ENCODE data around the gene ERBB4.
"Not testable (repeated sequence)": the region's sequence is repeated elsewhere in the genome, so short reads cannot be mapped to it uniquely, and the experiment has no call there.

The ERBB4 gene

GRCh38 chr2:212528106-212528856 is 10.3 kb downstream of the ERBB4 start:
- no peak for DNase-seq

DNA sequence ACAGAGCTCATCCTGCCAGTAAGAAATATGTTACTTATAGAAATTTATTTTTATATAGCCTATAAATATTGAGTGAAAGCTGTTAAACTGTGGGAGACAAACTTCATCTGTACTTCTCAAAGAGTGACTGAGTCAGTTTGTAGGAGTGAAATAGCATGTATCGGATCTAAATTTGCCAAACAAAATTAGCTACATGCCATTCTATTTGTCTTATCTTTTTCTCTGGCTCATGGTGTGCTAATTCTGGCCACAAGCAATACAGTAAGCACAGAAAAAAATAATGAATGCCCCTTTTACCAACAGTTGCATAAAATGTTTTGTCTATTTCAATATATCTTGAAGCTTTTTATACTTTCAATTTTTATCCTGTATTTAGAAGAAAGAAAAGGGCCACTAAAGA is 12.5 kb downstream of the ERBB4 start:
- DNase-seq, result no peak

DNA sequence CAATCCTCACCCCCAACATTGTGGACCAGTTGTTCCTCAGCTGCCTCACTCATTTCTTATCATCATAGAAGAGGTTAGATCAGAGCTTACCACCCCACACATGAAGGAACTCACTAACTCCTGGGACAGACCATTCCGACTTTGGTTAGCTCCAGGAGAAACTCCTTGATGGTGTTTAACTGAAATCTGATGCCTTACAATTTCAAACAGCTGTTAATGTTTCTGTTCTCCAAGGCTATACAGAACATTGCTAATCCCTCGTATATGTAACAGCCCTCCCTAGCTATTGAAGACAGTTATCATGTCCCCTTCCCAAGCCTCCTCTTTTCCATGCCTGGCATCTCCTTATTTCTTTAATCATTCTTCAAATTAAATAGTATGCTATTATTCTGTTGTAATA is 14.8 kb downstream of the ERBB4 start:
- no peak for DNase-seq

GRCh38 chr2:212520340-212520739 is 18.3 kb downstream of the ERBB4 start:
- no peak for DNase-seq

DNA sequence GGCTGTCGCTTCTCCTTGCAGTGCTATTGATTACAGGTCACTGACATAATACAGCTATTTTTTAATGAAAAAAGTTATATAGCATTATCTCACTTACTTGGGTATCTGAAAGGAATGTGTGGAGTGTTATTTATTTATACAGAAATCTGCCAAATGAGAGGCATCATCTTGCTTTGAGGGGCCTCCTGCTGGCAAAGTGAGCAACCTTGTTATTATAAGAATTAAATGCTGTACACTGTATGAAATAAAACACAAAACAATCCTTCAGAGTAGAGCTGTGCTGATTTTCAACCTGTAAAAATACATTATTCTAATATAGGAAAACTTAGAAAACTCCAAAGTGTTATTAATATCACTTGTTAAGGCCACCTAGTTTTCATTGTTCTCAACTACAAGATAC is 20.9 kb downstream of the ERBB4 start:
- DNase-seq, result no peak

GRCh38 chr2:212505586-212505985 is 33.0 kb downstream of the ERBB4 start:
- no peak for DNase-seq

- DNase-seq, result no peak
Measured at GRCh38 chr2:212495046-212495445, 43.6 kb downstream of the ERBB4 start.

GRCh38 chr2:212494418-212495020 is 44.1 kb downstream of the ERBB4 start:
- DNase-seq, result no peak

DNA sequence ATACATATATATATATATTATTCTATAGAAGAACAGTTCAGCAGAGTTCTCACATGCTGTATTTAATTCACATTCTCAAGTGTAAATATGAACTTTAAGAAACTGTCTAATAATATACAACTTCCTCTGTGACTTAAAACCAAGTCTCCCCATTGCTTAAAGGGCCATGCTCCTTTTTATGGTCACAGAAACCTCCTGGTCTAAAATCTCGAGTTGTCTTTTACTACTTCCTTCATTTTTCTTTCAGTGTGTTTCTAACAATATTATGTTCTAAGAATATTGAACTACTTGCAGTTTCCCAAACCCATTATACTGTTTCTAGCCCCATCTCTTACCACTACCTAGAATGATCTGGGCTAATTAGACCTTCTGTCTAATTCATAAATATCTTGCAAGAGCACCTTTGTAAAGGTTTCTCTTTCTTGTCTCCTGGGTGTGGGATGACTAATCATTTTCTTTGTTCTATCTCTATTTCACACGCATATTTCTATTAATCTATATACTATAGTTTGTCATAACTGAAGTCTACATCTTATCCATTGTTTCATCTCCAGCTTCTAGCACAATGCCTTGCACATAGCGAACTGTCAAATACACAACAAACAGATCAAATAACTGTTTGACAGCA is 48.8 kb downstream of the ERBB4 start:
- DNase-seq, result no peak

- DNase-seq, result no peak
Measured at GRCh38 chr2:212488611-212489010, 50.0 kb downstream of the ERBB4 start.

- no peak for DNase-seq
Measured at GRCh38 chr2:212484563-212485080, 54.0 kb downstream of the ERBB4 start.

DNA sequence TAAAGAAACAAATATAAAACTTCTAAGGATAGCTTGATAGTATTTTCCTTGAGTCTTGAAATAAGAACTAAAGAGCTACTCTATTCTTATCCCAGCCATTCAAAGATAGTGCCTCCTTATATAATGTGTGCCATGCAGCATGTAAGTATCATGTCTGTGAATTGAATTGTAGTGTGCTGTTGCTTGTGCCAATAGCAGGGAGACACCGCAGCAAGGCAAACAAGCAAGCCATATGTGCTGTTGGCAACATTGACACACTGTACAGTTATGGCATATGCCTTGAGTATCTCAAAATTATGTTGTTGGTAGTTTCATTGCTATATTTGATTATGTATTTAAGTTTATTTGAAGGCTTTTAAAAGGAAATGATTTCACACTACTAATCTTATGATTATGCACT is 58.2 kb downstream of the ERBB4 start:
- DNase-seq, result no peak

DNA sequence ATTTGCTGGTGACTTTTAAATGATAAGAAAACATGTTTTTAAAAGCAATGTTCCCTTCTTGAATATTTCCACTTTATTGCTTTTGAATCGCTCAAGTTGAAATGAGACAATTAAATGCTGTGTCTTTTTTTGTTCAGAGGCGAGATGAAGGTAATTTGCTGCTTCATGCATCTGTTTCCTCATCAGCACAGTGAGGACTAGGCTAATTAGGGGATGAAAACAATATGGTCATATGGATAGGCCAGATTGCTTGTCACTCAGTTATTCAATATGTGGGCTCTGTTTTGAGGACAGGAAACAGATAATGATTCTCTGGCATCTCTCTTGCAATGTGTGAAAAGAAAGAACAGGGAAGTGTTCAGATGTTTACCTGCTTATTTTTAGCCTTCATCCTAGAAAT is 61.0 kb downstream of the ERBB4 start:
- DNase-seq, result no peak

DNA sequence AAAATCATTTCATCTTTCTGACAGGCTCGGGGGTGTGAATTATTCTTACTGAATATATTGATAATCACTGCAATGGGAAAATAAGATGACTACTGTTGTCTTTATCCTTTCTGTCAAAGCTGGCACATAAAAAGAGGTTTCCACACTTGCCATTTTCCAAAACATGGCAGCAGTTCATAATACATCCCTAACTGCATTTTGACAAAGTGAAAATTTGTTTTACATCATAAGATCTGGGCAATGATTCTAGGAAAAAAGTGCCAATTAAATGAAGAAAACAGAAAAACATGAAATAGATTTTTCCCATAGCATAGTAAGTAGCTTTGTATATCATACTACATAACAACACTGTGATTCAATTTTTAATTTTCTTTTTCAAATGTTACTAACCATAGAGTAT is 65.4 kb downstream of the ERBB4 start:
- DNase-seq, result no peak

- not testable (repeated sequence) for DNase-seq
Measured at GRCh38 chr2:212467551-212467950, 71.1 kb downstream of the ERBB4 start.

DNA sequence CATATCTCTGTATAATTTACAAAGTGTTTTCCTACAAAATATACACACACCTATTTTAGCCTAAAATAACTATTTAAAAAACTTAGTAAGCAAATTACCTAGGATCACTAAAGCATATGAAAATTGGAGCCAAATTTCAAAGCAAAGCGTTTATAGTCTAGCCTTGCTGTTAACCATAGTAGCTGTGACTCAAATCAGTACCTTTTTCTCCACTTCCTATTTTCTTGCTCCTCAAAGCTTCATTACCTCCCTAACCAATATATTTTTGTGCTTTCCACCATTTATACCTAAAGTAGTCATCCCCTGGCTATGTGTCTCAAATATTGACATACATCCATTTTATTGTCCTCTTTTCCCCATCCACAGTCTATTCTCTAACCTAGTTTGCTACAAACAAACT is 73.1 kb downstream of the ERBB4 start:
- no peak for DNase-seq

DNA sequence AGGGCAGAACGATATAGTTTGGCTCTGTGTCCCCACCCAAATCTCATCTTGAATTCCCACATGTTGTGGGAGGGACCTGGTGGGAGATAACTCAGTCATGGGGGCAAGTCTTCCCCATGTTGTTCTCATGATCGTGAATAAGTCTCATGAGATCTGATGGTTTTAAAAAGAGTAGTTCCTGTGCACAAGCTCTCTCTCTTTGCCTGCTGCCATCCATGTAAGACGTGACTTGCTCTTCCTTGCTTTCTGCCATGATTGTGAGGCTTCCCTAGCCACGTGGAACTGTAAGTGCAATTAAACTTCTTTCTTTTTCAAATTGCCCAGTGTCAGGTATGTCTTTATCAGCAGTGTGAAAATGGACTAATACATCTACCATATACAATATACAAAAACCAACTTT is 76.9 kb downstream of the ERBB4 start:
- not testable (repeated sequence) for DNase-seq

DNA sequence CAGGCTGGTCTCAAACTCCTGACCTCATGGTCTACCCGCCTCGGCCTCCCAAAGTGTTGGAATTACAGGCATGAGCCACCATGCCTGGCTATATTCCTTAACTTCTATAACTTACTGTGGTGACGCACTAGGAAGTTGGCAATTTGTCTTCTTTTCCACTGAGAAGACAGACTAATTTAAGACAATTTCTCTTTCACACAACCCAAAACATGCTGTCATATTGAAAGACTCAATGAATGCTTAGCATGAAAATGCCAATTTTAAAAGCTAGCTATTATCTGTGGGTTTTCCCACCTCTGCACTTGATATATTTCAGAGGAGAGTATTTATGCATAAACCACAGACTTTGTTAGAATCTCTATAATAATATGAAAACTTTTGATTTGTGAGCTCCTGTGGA is 84.5 kb downstream of the ERBB4 start:
- no peak for DNase-seq

GRCh38 chr2:212451786-212452231 is 86.8 kb downstream of the ERBB4 start:
- no peak for DNase-seq

DNA sequence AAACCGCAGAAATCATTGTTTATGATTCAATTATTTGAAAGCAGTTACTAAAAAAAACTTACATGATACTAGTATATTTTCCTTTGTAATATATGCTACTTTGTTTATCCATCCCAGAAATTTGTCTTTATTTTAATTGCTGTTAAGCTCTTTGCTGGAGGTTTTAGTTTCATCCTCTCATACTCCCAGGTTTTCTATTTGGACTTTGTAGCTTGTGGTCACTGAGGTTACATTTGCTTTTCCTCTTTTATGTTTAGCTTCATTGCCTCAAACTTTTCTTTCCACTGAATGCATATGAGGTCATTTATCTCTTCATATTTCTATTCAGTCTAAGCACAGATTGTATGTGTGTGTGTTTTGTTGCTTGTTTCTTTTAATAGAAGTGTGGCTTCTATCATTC is 89.9 kb downstream of the ERBB4 start:
- DNase-seq, result no peak

DNA sequence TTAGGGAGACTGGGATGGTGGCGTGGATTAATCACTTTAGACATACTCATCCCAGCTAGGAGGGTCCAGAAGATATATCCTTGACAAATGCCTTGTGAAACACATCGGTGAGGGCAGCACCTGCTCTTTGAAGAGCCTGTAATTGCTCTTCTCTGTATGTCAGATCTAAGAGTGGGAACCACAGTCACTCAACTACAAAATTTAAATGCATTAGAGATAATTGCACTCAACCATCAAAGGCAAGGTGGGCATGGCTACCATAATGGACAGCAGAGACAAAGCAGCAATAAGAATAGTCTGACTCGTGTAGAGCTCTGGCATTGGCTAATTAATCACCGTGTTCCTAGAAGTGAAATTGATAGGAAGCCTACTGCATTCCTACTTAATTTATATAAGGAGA is 96.8 kb downstream of the ERBB4 start:
- DNase-seq, result no peak

DNA sequence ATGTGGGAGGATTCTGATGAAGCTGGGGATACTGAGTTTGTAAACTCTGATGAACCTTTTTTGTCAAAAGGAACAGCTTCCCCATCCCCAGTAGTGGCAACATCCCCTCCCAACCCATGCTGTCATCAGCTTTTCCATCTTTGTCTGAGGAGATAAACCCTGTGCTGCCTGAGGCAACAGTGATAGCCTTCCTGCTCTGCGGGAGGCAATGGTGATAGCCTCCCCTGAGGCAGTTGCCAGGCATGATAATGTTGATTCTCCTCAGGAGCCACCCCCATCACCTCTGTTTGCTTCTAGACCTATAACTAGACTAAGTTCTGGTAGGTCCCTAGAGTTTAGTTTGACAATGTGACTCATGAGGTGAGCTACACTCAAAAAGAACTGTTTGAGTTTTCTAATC is 97.5 kb downstream of the ERBB4 start:
- no peak for DNase-seq

DNA sequence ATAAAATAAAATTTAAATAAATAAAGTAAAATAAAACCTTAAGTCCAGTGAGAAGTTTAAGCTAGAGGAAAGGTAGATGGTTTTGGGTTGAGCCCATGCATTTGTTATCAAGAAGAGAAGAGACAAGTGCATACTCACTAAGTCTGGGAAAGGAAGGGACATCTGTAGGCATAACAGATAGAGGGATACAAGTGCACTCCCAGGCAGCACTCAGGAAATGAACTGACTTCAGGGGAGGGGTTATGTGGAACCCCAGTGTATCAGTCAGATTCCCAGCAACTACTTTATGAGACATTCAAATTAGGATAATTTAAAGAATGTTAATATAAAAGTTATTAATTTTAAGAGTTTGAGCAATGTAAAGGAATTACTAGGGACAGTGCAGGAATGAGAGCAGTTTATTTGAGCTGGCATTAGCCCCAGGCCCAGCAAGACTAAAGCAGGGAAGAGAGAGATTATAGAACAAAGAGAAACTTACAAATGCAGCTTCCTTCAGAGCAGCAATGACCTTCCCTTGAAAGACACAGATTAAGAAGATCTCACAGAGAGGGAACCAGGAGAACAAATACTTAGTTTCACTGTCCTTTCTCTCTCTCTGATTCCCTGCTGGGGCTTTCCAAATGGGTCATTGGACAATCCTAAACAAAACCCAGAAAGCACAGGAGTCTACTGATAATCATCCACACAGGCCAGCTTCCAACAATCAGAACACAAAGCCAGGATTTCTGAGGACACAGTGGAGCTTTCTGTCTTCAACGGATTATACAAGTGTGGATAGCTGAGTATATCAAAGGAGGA is 109.7 kb downstream of the ERBB4 start:
- no peak for DNase-seq
